ENCODE measurements around the gene ITGAE. TPM values are rescaled to one million over a fixed set of nuclear protein-coding genes. Genes with fewer than 3 reads are reported as not detected.

ITGAE gene
- total RNA-seq, 1 experiment from 2014 or later, result 45.8 TPM

- no peak for DNase-seq (ENCODE audit: low read depth, low spot score)
- in situ Hi-C loops (cut with HindIII; ENCODE audit: low pct_unique_long_range_greater_than_20kb, low sequenced_read_pairs), result no loop called here
These were observed 27.3 kb upstream of the ITGAE start for GRCh38 chr17:3828151-3828851.

- in situ Hi-C loops (cut with HindIII; ENCODE audit: low pct_unique_long_range_greater_than_20kb, low sequenced_read_pairs), result no loop called here
- DNase-seq (ENCODE audit: low read depth, low spot score), result peak; percentile 85
These were observed 26.3 kb upstream of the ITGAE start for GRCh38 chr17:3827124-3827773.

- no peak for DNase-seq (ENCODE audit: low read depth, low spot score)
- in situ Hi-C loops (cut with HindIII; ENCODE audit: low pct_unique_long_range_greater_than_20kb, low sequenced_read_pairs), result no loop called here
These were observed 25.2 kb upstream of the ITGAE start for GRCh38 chr17:3826191-3826590.

- no peak for DNase-seq (ENCODE audit: low read depth, low spot score)
- in situ Hi-C loops (cut with HindIII; ENCODE audit: low pct_unique_long_range_greater_than_20kb, low sequenced_read_pairs), result no loop called here
These were observed 20.1 kb upstream of the ITGAE start for GRCh38 chr17:3821101-3821500.

GRCh38 chr17:3818786-3819185 is 17.8 kb upstream of the ITGAE start:
- in situ Hi-C loops (cut with HindIII; ENCODE audit: low pct_unique_long_range_greater_than_20kb, low sequenced_read_pairs), result no loop called here
- no peak for DNase-seq (ENCODE audit: low read depth, low spot score)

GRCh38 chr17:3817851-3818605 is 17.0 kb upstream of the ITGAE start:
- in situ Hi-C loops (cut with HindIII; ENCODE audit: low pct_unique_long_range_greater_than_20kb, low sequenced_read_pairs), result no loop called here
- no peak for DNase-seq (ENCODE audit: low read depth, low spot score)

- no peak for DNase-seq (ENCODE audit: low read depth, low spot score)
- in situ Hi-C loops (cut with HindIII; ENCODE audit: low pct_unique_long_range_greater_than_20kb, low sequenced_read_pairs), result no loop called here
These were observed 14.9 kb upstream of the ITGAE start for GRCh38 chr17:3815925-3816324.

GRCh38 chr17:3815122-3815521 is 14.1 kb upstream of the ITGAE start:
- no peak for DNase-seq (ENCODE audit: low read depth, low spot score)
- in situ Hi-C loops (cut with HindIII; ENCODE audit: low pct_unique_long_range_greater_than_20kb, low sequenced_read_pairs), result no loop called here

- no peak for DNase-seq (ENCODE audit: low read depth, low spot score)
- in situ Hi-C loops (cut with HindIII; ENCODE audit: low pct_unique_long_range_greater_than_20kb, low sequenced_read_pairs), result no loop called here
These were observed 13.4 kb upstream of the ITGAE start for GRCh38 chr17:3814361-3814760.

- DNase-seq (ENCODE audit: low read depth, low spot score), result no peak
- in situ Hi-C loops (cut with HindIII; ENCODE audit: low pct_unique_long_range_greater_than_20kb, low sequenced_read_pairs), result no loop called here
These were observed 12.2 kb upstream of the ITGAE start for GRCh38 chr17:3813171-3813570.

- in situ Hi-C loops (cut with HindIII; ENCODE audit: low pct_unique_long_range_greater_than_20kb, low sequenced_read_pairs), result no loop called here
- no peak for DNase-seq (ENCODE audit: low read depth, low spot score)
These were observed 11.8 kb upstream of the ITGAE start for GRCh38 chr17:3812771-3813170.

- in situ Hi-C loops (cut with HindIII; ENCODE audit: low pct_unique_long_range_greater_than_20kb, low sequenced_read_pairs), result no loop called here
- DNase-seq (ENCODE audit: low read depth, low spot score), result no peak
These were observed 11.3 kb upstream of the ITGAE start for GRCh38 chr17:3812284-3812683.

- in situ Hi-C loops (cut with HindIII; ENCODE audit: low pct_unique_long_range_greater_than_20kb, low sequenced_read_pairs), result no loop called here
- no peak for DNase-seq (ENCODE audit: low read depth, low spot score)
These were observed 9.0 kb upstream of the ITGAE start for GRCh38 chr17:3810019-3810418.

GRCh38 chr17:3809135-3809534 is 8.1 kb upstream of the ITGAE start:
- in situ Hi-C loops (cut with HindIII; ENCODE audit: low pct_unique_long_range_greater_than_20kb, low sequenced_read_pairs), result no loop called here

GRCh38 chr17:3808701-3809100 is 7.7 kb upstream of the ITGAE start:
- in situ Hi-C loops (cut with HindIII; ENCODE audit: low pct_unique_long_range_greater_than_20kb, low sequenced_read_pairs), result no loop called here
- no peak for DNase-seq (ENCODE audit: low read depth, low spot score)

More at GRCh38 chr17:3809135-3809534, 8.1 kb upstream of the ITGAE start:
- no peak for DNase-seq (ENCODE audit: low read depth, low spot score)

GRCh38 chr17:3805581-3805980 is 4.6 kb upstream of the ITGAE start:
- DNase-seq (ENCODE audit: low read depth, low spot score), result no peak
- in situ Hi-C loops (cut with HindIII; ENCODE audit: low pct_unique_long_range_greater_than_20kb, low sequenced_read_pairs), result no loop called here

- DNase-seq (ENCODE audit: low read depth, low spot score), result no peak
- in situ Hi-C loops (cut with HindIII; ENCODE audit: low pct_unique_long_range_greater_than_20kb, low sequenced_read_pairs), result no loop called here
These were observed 3.5 kb upstream of the ITGAE start for GRCh38 chr17:3804503-3804931.

GRCh38 chr17:3803308-3803640 is 2.3 kb upstream of the ITGAE start:
- in situ Hi-C loops (cut with HindIII; ENCODE audit: low pct_unique_long_range_greater_than_20kb, low sequenced_read_pairs), result no loop called here
- no peak for DNase-seq (ENCODE audit: low read depth, low spot score)

All from SK-MEL-5 (cell line).